Erythroblast (primary cell): ENCODE measurements around the gene MTCL1.

Source experiments
- GATA1 ChIP-seq: IDR thresholded peaks from 2 replicates; pipeline ENCODE4 v1.6.1; 2011; ENCODE audit warnings: low read depth, mild to moderate bottlenecking, control low read depth, low read length, moderate library complexity
- POLR2A ChIP-seq: IDR thresholded peaks from 2 replicates; pipeline ENCODE4 v1.6.1; 2011; ENCODE audit warnings: mild to moderate bottlenecking, low read length

DNA sequence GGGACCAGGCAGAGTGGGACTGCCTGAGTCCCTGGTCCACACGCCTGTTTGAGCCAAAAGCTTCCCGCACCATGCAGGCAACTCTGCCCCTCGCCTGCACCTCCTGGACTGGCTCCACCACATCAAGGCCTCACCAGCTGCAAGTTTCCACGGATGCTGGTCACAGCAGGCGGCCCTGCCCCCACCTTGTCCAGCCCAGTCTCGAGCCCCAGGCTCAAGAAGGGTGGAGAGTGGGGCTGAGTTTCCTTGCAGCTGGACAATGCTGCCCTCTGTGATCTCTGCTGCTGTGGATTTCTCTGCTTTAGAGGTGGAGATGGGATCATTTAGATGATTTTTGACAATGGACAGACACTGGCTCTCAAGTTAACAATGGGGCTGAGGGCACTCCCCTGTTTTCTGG lies 74.9 kb downstream of the MTCL1 start:
- TF ChIP-seq POLR2A (no peak), GATA1 (no peak)
